ENCODE measurements around the gene INPP5A. TPM values are rescaled to one million over a fixed set of nuclear protein-coding genes. Genes with fewer than 3 reads are reported as not detected.

The INPP5A gene
- total and polyA plus RNA-seq, 7 donors = 17.6 to 132 (median 100) TPM

- WGBS, 2 donors = 96 to 98% methylated on average over 2 of the region's 2 CpGs
- no peak for DNase-seq
- H3K9me3 ChIP-seq = peaks cover 0 to 6% (median 6%) of the 10 kb centered on the region in 4 donors
- TF ChIP-seq POLR2A (IDR thresholded peaks at IDR 0.05) (no peak), POLR2AphosphoS5 (IDR thresholded peaks at IDR 0.05) (no peak), EP300 (IDR thresholded peaks at IDR 0.05) (no peak), CTCF (IDR thresholded peaks at IDR 0.05) (peak in 1 of 4 experiments; percentile 15)
- peak overlapping the region in 1 of 4 donors; percentile 56 for H3K27ac ChIP-seq
- no peaks in the 10 kb centered on the region for H3K27me3 ChIP-seq
- intact Hi-C loops (cut with DNase I) = no loop called here
- H3K4me3 ChIP-seq = no peak overlapping the region
- peaks cover 0 to 39% (median 10%) of the 10 kb centered on the region in 4 donors for H3K4me1 ChIP-seq
- peaks cover 0 to 4% (median 0%) of the 10 kb centered on the region in 4 donors for H3K36me3 ChIP-seq
Observed at GRCh38 chr10:132617737-132618052, 80.1 kb downstream of the INPP5A start.

- Histone ChIP-seq H3K9me3 (peaks cover 0 to 6% (median 6%) of the 10 kb centered on the region in 4 donors), H3K27me3 (no peaks in the 10 kb centered on the region), H3K4me1 (peaks cover 0 to 33% (median 4%) of the 10 kb centered on the region in 4 donors), H3K27ac (peak overlapping the region in 1 of 4 donors; percentile 2), H3K36me3 (peaks cover 0 to 4% (median 0%) of the 10 kb centered on the region in 4 donors), H3K4me3 (no peak overlapping the region)
- intact Hi-C loops (cut with DNase I) = no loop called here
- no peak for DNase-seq
- TF ChIP-seq EP300 (IDR thresholded peaks at IDR 0.05) (no peak), POLR2AphosphoS5 (IDR thresholded peaks at IDR 0.05) (no peak), CTCF (IDR thresholded peaks at IDR 0.05) (no peak), POLR2A (IDR thresholded peaks at IDR 0.05) (no peak)
- 91 to 95% methylated on average over 6 of the region's 6 CpGs for WGBS, 2 donors
Observed at GRCh38 chr10:132618158-132618919, 80.8 kb downstream of the INPP5A start.

- H3K4me1 ChIP-seq = peaks cover 0 to 38% (median 9%) of the 10 kb centered on the region in 4 donors
- no peak overlapping the region for H3K27ac ChIP-seq
- TF ChIP-seq POLR2A (IDR thresholded peaks at IDR 0.05) = no peak
- no peaks in the 10 kb centered on the region for H3K27me3 ChIP-seq
- no peaks in the 10 kb centered on the region for H3K36me3 ChIP-seq
- 94 to 97% methylated on average over 2 of the region's 2 CpGs for WGBS, 2 donors
- no peak overlapping the region for H3K4me3 ChIP-seq
- intact Hi-C loops (cut with DNase I) = no loop called here
- H3K9me3 ChIP-seq = peaks cover 0 to 6% (median 6%) of the 10 kb centered on the region in 4 donors
- DNase-seq = no peak
Observed at GRCh38 chr10:132619927-132620326, 82.3 kb downstream of the INPP5A start.

GRCh38 chr10:132624061-132624846 is 86.7 kb downstream of the INPP5A start:
- no peak for TF ChIP-seq EP300 (IDR thresholded peaks at IDR 0.05)
- no peak for TF ChIP-seq POLR2A (IDR thresholded peaks at IDR 0.05)
- no peak for TF ChIP-seq POLR2AphosphoS5 (IDR thresholded peaks at IDR 0.05)
- no peak for TF ChIP-seq CTCF (IDR thresholded peaks at IDR 0.05)
- Histone ChIP-seq H3K36me3 (no peaks in the 10 kb centered on the region), H3K4me1 (peaks cover 0 to 49% (median 47%) of the 10 kb centered on the region in 4 donors), H3K27ac (peak overlapping the region in 3 of 4 donors; percentile 96 to 98 (median 97)), H3K4me3 (no peak overlapping the region), H3K9me3 (peaks cover 0 to 6% (median 6%) of the 10 kb centered on the region in 4 donors), H3K27me3 (no peaks in the 10 kb centered on the region)
- DNase-seq = no peak
- intact Hi-C loops (cut with DNase I) = no loop called here
- WGBS, 2 donors = 93 to 95% methylated on average over 31 of the region's 31 CpGs

GRCh38 chr10:132624847-132625471 is 87.4 kb downstream of the INPP5A start:
- Histone ChIP-seq H3K9me3 (peaks cover 0 to 4% (median 4%) of the 10 kb centered on the region in 4 donors), H3K27me3 (no peaks in the 10 kb centered on the region), H3K36me3 (no peaks in the 10 kb centered on the region), H3K4me3 (no peak overlapping the region), H3K27ac (peak overlapping the region; percentile 88 to 98 (median 96)), H3K4me1 (peaks cover 0 to 56% (median 54%) of the 10 kb centered on the region in 4 donors)
- intact Hi-C loops (cut with DNase I) = no loop called here
- no peak for TF ChIP-seq CTCF (IDR thresholded peaks at IDR 0.05)
- no peak for TF ChIP-seq EP300 (IDR thresholded peaks at IDR 0.05)
- no peak for TF ChIP-seq POLR2A (IDR thresholded peaks at IDR 0.05)
- TF ChIP-seq POLR2AphosphoS5 (IDR thresholded peaks at IDR 0.05) = no peak
- DNase-seq = peak; percentile 70
- 74 to 86% methylated on average over 12 of the region's 12 CpGs for WGBS, 2 donors

All from sigmoid colon (tissue), 7 donors.